G401.6 (cell line): ENCODE data around the gene DOK6.

Experiments
- FAIRE-seq: peaks from 2 replicates; lab custom pipeline; 2012; peaks lifted over from hg19 to GRCh38; lab: Jason Lieb, UNC

The DOK6 gene

DNA sequence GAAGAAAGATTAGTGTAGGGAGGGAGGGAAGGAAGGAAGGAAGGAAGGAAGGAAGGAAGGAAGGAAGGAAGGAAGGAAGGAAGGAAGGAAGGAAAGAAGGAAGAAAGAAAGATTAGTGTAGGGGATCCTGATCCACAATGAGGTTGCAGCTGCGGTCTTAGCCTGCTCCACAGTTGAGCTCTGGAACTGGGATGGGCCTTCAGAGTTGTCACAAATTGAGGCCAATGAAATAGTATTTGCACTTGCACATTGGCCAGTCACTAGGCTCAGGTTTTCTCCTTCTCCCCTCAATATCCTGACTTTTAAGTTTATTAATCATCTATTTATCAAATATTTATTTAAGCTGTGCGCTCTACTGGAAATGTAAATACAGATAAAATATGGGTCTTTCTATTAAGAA lies 34.3 kb downstream of the DOK6 start:
- no peak for FAIRE-seq

- FAIRE-seq, result no peak
Measured at GRCh38 chr18:69444221-69444620, 43.5 kb downstream of the DOK6 start.

DNA sequence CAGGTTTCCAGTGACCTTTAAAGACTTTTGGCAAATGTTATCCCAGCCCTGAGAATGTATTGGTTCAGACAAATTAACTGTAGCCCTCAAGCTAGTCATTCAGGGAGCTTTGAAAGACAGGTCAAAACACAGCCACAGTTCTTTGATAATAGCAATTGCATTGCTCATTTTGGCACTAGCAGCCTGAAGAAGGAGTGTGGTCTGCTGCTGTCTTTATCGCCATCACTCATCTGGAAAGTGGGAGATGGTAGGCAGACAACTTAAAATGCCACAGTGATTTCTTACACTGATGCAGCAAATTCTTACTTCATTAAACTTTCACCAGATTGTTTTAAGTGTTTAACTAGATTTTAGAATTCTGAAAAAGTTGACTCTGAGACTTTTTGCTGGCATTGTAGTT lies 47.2 kb downstream of the DOK6 start:
- no peak for FAIRE-seq

DNA sequence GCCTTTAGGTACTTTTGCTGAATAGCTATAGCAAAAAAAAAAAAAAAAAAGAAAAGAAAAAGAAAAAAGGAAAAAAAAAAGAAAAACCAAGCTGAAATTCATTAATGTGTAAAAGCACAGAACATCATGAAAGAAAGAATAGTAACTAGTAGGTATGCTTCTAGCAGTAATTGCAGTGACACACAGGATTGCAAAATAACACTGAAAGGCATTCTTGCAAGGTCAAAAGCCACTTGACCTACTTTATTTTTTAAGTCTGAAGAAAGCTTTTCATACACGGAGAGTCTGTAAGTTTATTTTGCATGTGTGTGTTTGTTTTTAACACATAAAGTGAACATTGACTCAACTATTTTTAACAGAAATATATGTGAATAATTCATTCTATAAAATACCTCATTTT lies 54.4 kb downstream of the DOK6 start:
- no peak for FAIRE-seq

- FAIRE-seq, result no peak
Measured at GRCh38 chr18:69469444-69469919, 68.8 kb downstream of the DOK6 start.

DNA sequence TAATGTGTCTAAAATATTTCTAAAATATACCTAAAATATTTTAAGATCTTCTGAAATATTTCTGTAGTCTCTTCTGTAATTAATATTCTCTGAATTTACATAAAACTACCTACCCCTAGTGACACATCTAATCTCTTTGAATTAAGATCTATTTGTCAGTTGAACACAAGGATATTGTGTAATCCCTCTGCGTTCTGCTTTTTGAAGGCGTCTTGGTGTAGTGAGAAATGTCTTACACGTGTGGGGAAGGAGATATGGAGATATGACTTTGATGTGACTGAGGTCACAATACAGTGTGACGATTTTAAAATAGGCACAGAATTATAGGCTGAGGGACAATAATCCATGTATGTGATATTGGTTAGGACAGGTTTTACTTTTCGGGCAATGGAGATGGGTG lies 79.8 kb downstream of the DOK6 start:
- FAIRE-seq, result no peak

DNA sequence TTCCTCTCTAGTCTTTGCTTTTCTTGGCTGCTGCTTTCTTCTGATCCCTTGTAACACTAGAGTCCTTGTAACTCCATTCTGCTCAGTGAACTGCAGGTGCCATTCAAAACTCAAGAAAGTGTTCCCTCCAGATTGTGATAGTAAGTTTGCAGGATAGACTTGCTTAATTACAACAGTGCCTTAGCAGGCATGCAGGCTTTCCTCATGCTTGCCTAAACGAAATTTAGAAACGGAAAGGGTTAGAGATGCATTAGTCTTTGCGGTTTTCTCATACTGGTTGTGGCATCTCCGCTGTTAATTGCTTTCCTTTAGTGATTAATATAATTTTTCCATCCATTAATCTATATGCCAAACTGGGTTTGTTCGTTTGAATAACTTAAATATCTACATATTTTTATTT lies 82.9 kb downstream of the DOK6 start:
- no peak for FAIRE-seq

GRCh38 chr18:69484699-69485396 lies 84.2 kb downstream of the DOK6 start:
- no peak for FAIRE-seq

DNA sequence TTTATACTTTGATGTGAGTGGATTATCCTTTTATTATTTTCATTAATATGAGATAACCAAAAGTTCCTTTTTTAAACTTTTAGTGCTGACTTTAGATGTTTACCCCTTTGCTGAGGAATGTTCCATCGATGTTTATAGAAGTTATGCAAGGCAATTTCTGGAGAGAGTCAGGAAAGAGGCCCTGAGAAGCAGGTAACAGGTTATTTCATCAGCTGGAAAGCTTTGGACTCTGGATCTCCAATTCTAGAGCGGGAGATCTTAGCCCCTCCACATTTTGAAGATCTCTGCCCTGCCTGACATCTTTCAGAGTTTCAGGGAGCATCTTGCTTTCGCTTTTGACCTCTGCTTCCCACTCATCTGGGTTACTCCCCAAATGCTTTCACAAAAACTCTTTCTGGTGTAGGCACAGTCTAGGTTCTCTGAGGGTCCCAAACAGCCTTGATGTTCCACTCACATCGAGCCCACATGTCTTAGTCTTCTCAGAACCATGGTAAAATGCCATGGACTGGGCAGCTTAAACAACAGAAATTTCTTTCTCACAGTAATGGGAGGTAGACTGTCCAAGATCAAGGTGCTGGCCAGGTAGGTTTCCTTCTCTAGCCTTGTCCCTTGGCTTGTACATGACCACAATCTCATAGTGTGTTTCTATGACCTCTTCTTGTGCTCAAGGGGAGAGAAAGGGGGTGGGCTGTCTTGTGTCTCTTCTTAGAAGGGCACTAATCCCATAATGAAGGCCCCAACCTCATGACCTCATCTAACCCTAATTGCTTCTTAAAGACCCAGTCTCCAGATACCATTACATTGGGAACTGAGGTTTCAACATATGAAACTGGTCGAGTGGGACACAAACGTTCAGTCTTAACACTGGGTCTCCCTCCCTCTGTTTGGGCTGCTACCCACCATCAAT lies 87.1 kb downstream of the DOK6 start:
- no peak for FAIRE-seq

DNA sequence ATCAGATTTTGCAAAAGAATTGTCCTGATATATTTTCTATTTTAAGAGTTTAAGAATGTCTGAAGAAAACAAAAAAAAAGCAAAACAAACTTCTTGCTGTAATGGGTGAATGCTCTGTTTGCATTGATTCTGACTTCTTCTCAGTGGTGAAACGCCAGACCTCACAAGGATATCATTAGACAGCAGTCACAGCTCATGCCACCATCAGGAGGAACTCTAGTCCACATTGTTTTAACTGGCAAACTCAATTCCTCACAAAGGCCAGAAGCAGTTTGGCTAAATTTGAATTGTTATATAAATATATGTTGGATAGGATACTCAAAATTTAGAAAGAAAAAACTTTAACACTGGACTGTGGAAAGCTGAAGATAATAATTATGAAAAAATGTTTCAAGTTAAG lies 89.4 kb downstream of the DOK6 start:
- no peak for FAIRE-seq

DNA sequence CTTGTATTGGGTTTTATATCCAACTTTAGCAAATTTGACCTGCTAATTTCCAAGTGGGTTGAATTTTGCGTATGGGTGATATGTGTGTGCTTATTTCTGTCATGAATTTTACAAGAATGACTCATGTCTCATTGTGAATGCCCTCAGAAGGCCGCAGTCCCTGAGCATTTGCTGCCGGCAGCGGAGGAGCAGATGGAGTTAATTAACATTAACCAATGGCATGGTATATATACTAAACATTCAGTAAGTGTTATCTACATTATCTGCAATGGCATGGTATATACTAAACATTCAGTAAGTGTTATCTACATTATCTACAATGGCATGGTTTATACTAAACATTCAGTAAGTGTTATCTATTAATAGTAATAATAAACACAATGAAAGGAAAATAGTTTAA lies 90.1 kb downstream of the DOK6 start:
- FAIRE-seq, result no peak

DNA sequence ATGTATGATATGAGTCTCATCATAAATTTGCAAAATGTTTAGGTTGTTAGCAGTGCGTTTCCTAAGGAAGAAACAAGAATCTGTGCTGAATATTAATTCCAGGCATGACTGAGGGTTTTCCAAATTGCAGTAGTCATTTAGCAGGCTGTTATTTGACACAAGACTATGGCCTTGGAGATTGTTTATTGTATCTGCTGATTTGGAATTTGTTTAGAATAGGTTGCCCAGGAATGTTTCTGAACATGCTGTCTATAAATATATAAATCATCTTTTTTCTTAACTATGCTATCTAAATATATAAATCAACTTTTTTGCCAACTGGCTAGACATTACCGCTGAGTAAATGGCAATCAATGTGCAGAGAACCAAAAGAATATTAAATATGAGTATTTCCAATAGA lies 90.9 kb downstream of the DOK6 start:
- no peak for FAIRE-seq

- no peak for FAIRE-seq
Measured at GRCh38 chr18:69492861-69493260, 92.2 kb downstream of the DOK6 start.

DNA sequence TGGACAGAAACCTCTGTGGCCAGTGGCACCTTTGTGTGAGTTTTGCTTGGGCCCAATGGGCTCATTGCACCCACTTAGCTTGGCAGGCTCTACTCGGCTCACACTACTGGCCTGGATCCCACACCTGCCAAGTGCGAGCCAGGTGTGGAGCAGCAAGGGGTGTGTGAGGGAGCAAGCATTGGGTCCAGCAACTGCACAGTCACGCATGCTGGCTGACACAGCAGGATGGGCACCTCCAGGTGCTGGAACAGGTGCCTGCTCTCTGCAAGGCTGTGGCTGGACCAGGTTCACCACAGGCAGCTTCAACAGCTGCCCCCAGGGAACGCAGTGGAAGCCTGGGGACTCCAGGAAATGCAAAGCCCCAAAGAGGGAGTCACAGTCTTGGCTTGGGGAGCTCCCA lies 94.2 kb downstream of the DOK6 start:
- no peak for FAIRE-seq

- no peak for FAIRE-seq
Measured at GRCh38 chr18:69495338-69495737, 94.7 kb downstream of the DOK6 start.

- no peak for FAIRE-seq
Measured at GRCh38 chr18:69495841-69496533, 95.3 kb downstream of the DOK6 start.

GRCh38 chr18:69518989-69519388 lies 118.3 kb downstream of the DOK6 start:
- FAIRE-seq, result no peak

GRCh38 chr18:69523582-69523981 lies 122.9 kb downstream of the DOK6 start:
- FAIRE-seq, result no peak

DNA sequence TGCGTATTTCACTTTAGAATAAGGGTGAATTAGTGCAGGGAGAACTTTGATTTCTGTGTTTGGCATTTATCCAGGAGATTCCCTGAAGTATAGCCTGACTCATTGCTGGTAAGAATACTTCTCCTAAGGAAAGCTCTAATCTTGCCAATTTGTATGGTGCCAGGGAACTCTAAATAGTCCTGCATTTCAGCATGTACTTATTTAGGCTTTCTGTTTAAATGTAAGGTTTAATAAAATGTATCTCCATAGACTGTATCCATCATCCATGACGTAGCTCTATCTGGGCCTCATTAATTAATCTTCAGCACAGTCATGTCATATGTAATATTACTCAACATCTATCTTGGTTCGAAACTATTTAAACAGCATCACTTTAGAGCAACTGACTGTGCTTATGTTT lies 127.7 kb downstream of the DOK6 start:
- FAIRE-seq, result no peak

- FAIRE-seq, result no peak
Measured at GRCh38 chr18:69529151-69529550, 128.5 kb downstream of the DOK6 start.

- FAIRE-seq, result no peak
Measured at GRCh38 chr18:69531973-69532372, 131.3 kb downstream of the DOK6 start.

DNA sequence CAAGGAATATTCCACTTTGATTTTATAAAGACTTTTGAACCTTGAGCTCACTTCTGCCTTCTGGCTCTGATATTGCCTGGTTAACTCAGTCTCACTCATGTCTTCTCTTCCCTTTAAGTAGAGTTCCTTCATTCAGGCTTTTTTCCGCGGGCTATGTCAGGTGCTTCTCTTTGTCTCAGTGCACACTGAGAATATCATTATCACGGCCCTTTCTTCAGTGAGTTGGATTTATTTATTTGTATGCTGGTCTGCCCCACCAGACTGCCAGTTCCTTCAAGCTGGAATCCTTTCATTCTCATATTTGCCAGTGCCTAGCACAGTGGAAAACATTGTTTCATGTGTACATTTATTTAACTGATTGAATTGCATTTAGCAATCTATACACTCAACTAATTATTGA lies 136.5 kb downstream of the DOK6 start:
- no peak for FAIRE-seq

GRCh38 chr18:69538849-69539248 lies 138.2 kb downstream of the DOK6 start:
- no peak for FAIRE-seq
